CD4-positive, alpha-beta T cell treated with Interleukin-4 for 4 hours (primary cell): ENCODE data around the gene PPP1R13L.
A peak's percentile ranks its signal among the peaks of the same experiment; 100 is the strongest.
"Not testable (repeated sequence)": the region's sequence is repeated elsewhere in the genome, so short reads cannot be mapped to it uniquely, and the experiment has no call there.

Source experiments
- DNase-seq: peaks from one replicate; pipeline ENCODE4 v3.0.0-alpha.2; 2020

The PPP1R13L gene

DNA sequence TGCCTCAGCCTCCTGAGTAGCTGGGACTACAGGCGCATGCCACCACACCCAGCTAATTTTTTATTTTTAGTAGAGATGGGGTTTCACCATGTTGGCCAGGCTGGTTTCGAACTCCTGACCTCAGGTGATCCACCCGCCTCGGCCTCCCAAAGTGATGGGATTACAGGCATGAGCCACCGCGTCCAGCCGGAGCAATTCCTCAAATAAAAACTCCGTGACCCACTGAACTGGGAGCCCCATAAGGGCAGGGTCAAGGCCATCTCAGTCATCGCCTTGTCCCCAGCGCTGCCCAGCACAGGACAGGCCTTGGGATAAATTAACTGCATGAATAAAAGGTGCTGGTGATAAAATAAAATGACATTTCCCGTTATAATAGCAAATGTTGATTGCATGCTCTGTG lies 25.0 kb upstream of the PPP1R13L start:
- not testable (repeated sequence) for DNase-seq

GRCh38 chr19:45428384-45429231 lies 23.7 kb upstream of the PPP1R13L start:
- DNase-seq = no peak

- peak; percentile 47 for DNase-seq
Measured at GRCh38 chr19:45424191-45425058, 19.6 kb upstream of the PPP1R13L start.

DNA sequence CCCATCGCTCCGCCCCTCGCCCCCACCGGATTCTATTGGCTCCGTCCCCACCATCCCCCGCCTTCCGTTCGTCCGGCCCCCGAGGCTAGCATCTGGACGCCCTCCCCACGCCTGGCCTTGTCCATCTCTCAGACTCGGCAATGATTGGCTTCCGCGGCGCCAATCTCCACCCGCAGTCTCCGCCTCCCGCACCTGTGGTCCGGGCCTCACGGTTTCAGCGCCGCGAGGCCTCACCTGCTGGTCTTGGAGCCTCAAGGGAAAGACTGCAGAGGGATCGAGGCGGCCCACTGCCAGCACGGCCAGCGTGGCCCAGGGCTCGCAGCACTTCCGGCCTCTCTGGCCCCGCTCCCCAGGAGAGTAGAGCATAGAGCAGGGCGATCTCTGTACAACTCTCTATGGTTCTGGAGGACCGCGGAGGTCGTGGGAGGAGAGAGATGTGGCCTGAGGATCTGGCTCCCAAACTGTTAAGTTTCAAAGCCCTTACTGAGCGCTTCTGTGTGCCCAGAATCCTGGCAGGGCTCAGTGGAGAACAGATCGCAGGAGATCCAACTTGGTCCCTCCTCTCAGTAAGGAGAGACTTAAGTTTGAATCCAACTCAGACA lies 18.8 kb upstream of the PPP1R13L start, which contains the start of gene ERCC1:
Gene ERCC1 (minus strand): TSS at position 329 of the 602 bp plus-strand sequence. CDS start 543 bp downstream, outside the sequence.
- DNase-seq = peak; percentile 54

GRCh38 chr19:45423033-45423588 lies 18.2 kb upstream of the PPP1R13L start:
- peak; percentile 83 for DNase-seq

- no peak for DNase-seq
Measured at GRCh38 chr19:45421947-45422498, 17.2 kb upstream of the PPP1R13L start.

GRCh38 chr19:45420871-45421270 lies 16.0 kb upstream of the PPP1R13L start:
- DNase-seq = no peak

- DNase-seq = no peak
Measured at GRCh38 chr19:45420356-45420755, 15.5 kb upstream of the PPP1R13L start.

- DNase-seq = no peak
Measured at GRCh38 chr19:45419895-45420294, 15.0 kb upstream of the PPP1R13L start.

- no peak for DNase-seq
Measured at GRCh38 chr19:45419396-45419795, 14.5 kb upstream of the PPP1R13L start.

DNA sequence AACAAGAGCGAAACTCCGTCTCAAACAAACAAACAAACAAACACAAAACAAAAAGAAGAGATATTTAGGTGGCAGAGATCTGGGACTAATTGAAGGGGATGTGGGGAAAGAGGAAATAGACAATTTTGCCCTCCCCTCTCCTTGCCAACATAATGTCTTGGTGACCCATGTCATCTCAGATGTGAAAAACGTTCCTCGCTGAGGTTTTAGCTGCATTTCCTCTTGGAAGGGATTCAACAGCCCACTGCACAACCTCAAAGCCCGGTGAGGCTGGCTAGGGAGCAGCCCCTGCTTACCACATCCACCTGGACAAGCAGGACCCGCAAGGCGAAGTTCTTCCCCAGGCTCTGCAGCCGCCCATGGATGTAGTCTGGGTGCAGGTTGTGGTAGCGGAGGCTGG lies 13.9 kb upstream of the PPP1R13L start:
- DNase-seq = no peak

GRCh38 chr19:45417151-45417550 lies 12.3 kb upstream of the PPP1R13L start:
- no peak for DNase-seq

- no peak for DNase-seq
Measured at GRCh38 chr19:45414468-45414867, 9.6 kb upstream of the PPP1R13L start.

- DNase-seq = no peak
Measured at GRCh38 chr19:45413497-45413896, 8.6 kb upstream of the PPP1R13L start.

- not testable (repeated sequence) for DNase-seq
Measured at GRCh38 chr19:45410330-45410729, 5.5 kb upstream of the PPP1R13L start.

- DNase-seq = no peak
Measured at GRCh38 chr19:45409557-45409920, 4.7 kb upstream of the PPP1R13L start.

DNA sequence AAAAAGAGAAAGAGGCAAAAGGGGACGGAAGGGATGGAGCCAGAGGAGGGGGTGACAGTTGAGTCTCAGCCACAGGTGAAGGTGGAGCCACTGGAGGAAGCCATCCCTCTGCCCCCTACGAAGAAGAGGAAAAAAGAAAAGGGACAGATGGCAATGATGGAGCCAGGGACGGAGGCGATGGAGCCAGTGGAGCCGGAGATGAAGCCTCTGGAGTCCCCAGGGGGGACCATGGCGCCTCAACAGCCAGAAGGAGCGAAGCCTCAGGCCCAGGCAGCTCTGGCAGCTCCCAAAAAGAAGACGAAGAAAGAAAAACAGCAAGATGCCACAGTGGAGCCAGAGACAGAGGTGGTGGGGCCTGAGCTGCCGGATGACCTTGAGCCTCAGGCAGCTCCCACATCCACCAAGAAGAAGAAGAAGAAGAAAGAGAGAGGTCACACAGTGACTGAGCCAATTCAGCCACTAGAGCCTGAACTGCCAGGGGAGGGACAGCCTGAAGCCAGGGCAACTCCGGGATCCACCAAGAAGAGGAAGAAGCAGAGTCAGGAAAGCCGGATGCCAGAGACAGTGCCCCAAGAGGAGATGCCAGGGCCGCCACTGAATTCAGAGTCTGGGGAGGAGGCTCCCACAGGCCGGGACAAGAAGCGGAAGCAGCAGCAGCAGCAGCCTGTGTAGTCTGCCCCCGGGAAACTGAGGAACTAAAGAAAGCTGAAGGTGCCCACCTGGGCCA lies 4.1 kb upstream of the PPP1R13L start:
- no peak for DNase-seq

DNA sequence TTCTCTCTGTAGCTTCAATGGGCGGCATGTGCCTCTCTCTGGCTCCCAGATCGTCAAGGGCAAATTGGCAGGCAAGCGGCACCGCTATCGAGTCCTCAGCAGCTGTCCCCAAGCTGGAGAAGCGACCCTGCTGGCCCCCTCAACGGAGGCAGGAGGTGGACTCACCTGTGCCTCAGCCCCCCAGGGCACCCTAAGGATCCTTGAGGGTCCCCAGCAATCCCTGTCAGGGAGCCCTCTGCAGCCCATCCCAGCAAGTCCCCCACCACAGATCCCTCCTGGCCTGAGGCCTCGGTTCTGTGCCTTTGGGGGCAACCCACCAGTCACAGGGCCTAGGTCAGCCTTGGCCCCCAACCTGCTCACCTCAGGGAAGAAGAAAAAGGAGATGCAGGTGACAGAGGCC lies 3.3 kb upstream of the PPP1R13L start:
- DNase-seq = no peak

- not testable (repeated sequence) for DNase-seq
Measured at GRCh38 chr19:45407585-45407984, 2.7 kb upstream of the PPP1R13L start.

DNA sequence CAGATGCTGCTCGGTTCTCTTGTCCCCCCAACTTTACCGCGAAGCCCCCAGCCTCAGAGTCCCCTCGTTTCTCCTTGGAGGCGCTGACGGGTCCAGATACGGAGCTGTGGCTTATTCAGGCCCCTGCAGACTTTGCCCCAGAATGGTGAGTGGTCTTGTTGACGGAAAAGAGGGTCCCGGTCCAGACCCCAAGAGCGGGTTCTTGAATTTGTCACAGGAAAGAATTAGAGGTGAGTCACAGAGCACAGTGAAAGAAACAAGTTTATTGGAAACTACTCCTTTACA lies 2.2 kb upstream of the PPP1R13L start:
- DNase-seq = no peak

DNA sequence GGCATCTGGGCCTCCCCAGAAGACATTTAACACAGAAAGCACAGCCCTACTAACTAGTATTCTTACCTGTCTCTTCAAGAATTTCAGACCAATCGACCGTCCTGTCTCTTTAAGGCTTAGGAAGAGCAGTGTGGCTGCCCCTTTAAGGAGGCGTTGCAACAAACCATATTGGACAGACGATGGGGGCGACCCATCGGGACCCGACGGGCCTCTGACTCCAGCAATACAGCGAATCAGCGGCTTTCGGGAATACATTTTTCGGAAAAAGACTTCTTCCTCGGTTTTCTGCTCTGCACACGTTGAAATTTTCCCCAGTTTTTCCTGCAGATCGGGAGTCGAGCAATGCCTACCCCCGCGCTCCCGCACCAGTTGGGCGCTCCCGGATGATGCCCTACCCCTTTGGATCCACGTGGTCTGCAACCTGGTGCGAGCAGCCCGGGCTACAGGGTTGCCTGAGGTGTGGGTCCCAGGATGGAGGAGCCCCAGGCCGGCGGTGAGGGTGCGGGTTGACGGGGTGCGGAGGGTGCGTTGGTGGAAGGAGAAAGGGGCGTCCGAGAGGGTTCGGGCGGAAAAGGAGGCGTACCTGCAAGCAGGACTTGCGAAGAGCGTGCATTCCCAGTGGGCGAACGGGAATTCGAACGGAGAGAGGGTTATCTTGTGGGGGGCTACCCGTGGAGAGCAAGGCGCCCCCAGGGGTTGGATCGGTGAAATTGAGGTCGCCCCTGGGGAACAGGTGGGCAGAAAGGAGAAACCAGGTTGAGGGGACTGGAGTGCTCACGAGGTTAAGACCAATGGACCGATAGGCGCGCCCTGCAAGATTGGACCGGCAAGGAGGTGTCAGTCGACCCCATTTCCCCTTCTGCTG lies 1.6 kb upstream of the PPP1R13L start, which contains the start of gene POLR1G:
Gene POLR1G (plus strand): TSS at position 419 of the 865 bp plus-strand sequence. CDS start 53 bp downstream, at position 472.
- peak; percentile 78 for DNase-seq
